ENCODE measurements around the gene LRRC59. TPM values are rescaled to one million over a fixed set of nuclear protein-coding genes. Genes with fewer than 3 reads are reported as not detected.
"Not testable (repeated sequence)": the region's sequence is repeated elsewhere in the genome, so short reads cannot be mapped to it uniquely, and the experiment has no call there.

LRRC59 gene
- total RNA-seq, 1 donor from 2014 or later = 116 TPM

- no peak for DNase-seq (ENCODE audit: low read depth in 2 of 2)
These were observed 27.8 kb upstream of the LRRC59 start for GRCh38 chr17:50424996-50425681.

- no peak for DNase-seq (ENCODE audit: low read depth in 2 of 2)
These were observed 27.1 kb upstream of the LRRC59 start for GRCh38 chr17:50424246-50424995.

- peak in 1 of 2 donors; percentile 80 for DNase-seq (ENCODE audit: low read depth in 2 of 2)
These were observed 26.3 kb upstream of the LRRC59 start for GRCh38 chr17:50423553-50424159.

- DNase-seq (ENCODE audit: low read depth in 2 of 2) = no peak
These were observed 25.4 kb upstream of the LRRC59 start for GRCh38 chr17:50422738-50423137.

GRCh38 chr17:50421308-50422051 lies 24.2 kb upstream of the LRRC59 start:
- DNase-seq (ENCODE audit: low read depth in 2 of 2) = peak in 1 of 2 donors; percentile 29

GRCh38 chr17:50420419-50421112 lies 23.2 kb upstream of the LRRC59 start:
- DNase-seq (ENCODE audit: low read depth in 2 of 2) = no peak

- not testable (repeated sequence) for DNase-seq (ENCODE audit: low read depth in 2 of 2)
These were observed 22.3 kb upstream of the LRRC59 start for GRCh38 chr17:50419577-50419976.

- no peak for DNase-seq (ENCODE audit: low read depth in 2 of 2)
These were observed 17.5 kb upstream of the LRRC59 start for GRCh38 chr17:50414808-50415207.

GRCh38 chr17:50412188-50412732 lies 14.9 kb upstream of the LRRC59 start:
- DNase-seq (ENCODE audit: low read depth in 2 of 2) = no peak

- DNase-seq (ENCODE audit: low read depth in 2 of 2) = no peak
These were observed 10.6 kb upstream of the LRRC59 start for GRCh38 chr17:50407921-50408320.

GRCh38 chr17:50406578-50406977 lies 9.3 kb upstream of the LRRC59 start:
- no peak for DNase-seq (ENCODE audit: low read depth in 2 of 2)

- DNase-seq (ENCODE audit: low read depth in 2 of 2) = not testable (repeated sequence)
These were observed 8.0 kb upstream of the LRRC59 start for GRCh38 chr17:50405351-50405750.

- DNase-seq (ENCODE audit: low read depth in 2 of 2) = not testable (repeated sequence)
These were observed 2.3 kb upstream of the LRRC59 start for GRCh38 chr17:50399591-50399990.

GRCh38 chr17:50398672-50399071 lies 1.3 kb upstream of the LRRC59 start:
- DNase-seq (ENCODE audit: low read depth in 2 of 2) = not testable (repeated sequence)

GRCh38 chr17:50397919-50398285 lies 579 bp upstream of the LRRC59 start:
- no peak for DNase-seq (ENCODE audit: low read depth in 2 of 2)

GRCh38 chr17:50396261-50397110 lies 837 bp downstream of the LRRC59 start:
- peak; percentile 11 to 58 for DNase-seq (ENCODE audit: low read depth in 2 of 2)

- peak in 1 of 2 donors; percentile 19 for DNase-seq (ENCODE audit: low read depth in 2 of 2)
These were observed 2.6 kb downstream of the LRRC59 start for GRCh38 chr17:50394711-50395110.

- no peak for DNase-seq (ENCODE audit: low read depth in 2 of 2)
These were observed 3.6 kb downstream of the LRRC59 start for GRCh38 chr17:50393700-50394099.

GRCh38 chr17:50392621-50393020 lies 4.7 kb downstream of the LRRC59 start:
- no peak for DNase-seq (ENCODE audit: low read depth in 2 of 2)

- DNase-seq (ENCODE audit: low read depth in 2 of 2) = no peak
These were observed 7.8 kb downstream of the LRRC59 start for GRCh38 chr17:50389534-50389933.
